ENCODE measurements around the gene CDC16. TPM values are rescaled to one million over a fixed set of nuclear protein-coding genes. Genes with fewer than 3 reads are reported as not detected.

The CDC16 gene
- total and polyA plus RNA-seq, 9 of the 15 experiments (the other 6 are each of a cell fraction or from before 2014, with no cell fraction given), result 23.2 to 102 (median 51.6) TPM

- TF ChIP-seq MEF2A (IDR thresholded peaks at IDR 0.05; ENCODE audit: control insufficient read depth, low read depth, low read length) (no peak), CHD4 (IDR thresholded peaks at IDR 0.05; ENCODE audit: insufficient read depth, insufficient replicate concordance, low read depth, low read length, poor library complexity, severe bottlenecking) (no peak), ETV5 (CRISPR knock-in tag; IDR thresholded peaks at IDR 0.05; ENCODE audit: low read depth) (peak; percentile 92), TARDBP (IDR thresholded peaks at IDR 0.05) (no peak), ZNF561 (CRISPR knock-in tag; conservative IDR thresholded peaks at IDR 0.05) (no peak), PTTG1 (tag; IDR thresholded peaks at IDR 0.05; ENCODE audit: low read depth) (no peak), HINFP (tag; conservative IDR thresholded peaks at IDR 0.05; ENCODE audit: low read depth) (no peak), CREBBP (IDR thresholded peaks at IDR 0.05; ENCODE audit: low read depth, low read length) (no peak), KHSRP (IDR thresholded peaks at IDR 0.05) (no peak), HDAC3 (IDR thresholded peaks at IDR 0.05; ENCODE audit: borderline replicate concordance, partially characterized antibody) (no peak), ILF3 (IDR thresholded peaks at IDR 0.05; ENCODE audit: borderline replicate concordance) (no peak), ARHGAP35 (IDR thresholded peaks at IDR 0.05; ENCODE audit: partially characterized antibody) (peak; percentile 90), KDM1A (IDR thresholded peaks at IDR 0.05) (no peak), CREM (IDR thresholded peaks at IDR 0.05; ENCODE audit: low read depth) (peak; percentile 9; the same call in 1 of the 2 replicates), FOXK1 (CRISPR knock-in tag; IDR thresholded peaks at IDR 0.05; ENCODE audit: borderline replicate concordance) (no peak), CCAR2 (IDR thresholded peaks at IDR 0.05; ENCODE audit: low read depth, low read length) (no peak), RCOR1 (IDR thresholded peaks at IDR 0.05; ENCODE audit: borderline replicate concordance in 1 of 2, low read depth in 2 of 2, low read length in 2 of 2) (peak in 1 of 2 experiments; percentile 79; a peak in 3 of 4 replicates), SMAD2 (IDR thresholded peaks at IDR 0.05; ENCODE audit: low read depth, low read length) (no peak), CTBP1 (IDR thresholded peaks at IDR 0.05; ENCODE audit: borderline replicate concordance) (peak; percentile 77), EP300 (IDR thresholded peaks at IDR 0.05; ENCODE audit: low read length) (peak; percentile 42)
- TF ChIP-seq, protein P1, sequence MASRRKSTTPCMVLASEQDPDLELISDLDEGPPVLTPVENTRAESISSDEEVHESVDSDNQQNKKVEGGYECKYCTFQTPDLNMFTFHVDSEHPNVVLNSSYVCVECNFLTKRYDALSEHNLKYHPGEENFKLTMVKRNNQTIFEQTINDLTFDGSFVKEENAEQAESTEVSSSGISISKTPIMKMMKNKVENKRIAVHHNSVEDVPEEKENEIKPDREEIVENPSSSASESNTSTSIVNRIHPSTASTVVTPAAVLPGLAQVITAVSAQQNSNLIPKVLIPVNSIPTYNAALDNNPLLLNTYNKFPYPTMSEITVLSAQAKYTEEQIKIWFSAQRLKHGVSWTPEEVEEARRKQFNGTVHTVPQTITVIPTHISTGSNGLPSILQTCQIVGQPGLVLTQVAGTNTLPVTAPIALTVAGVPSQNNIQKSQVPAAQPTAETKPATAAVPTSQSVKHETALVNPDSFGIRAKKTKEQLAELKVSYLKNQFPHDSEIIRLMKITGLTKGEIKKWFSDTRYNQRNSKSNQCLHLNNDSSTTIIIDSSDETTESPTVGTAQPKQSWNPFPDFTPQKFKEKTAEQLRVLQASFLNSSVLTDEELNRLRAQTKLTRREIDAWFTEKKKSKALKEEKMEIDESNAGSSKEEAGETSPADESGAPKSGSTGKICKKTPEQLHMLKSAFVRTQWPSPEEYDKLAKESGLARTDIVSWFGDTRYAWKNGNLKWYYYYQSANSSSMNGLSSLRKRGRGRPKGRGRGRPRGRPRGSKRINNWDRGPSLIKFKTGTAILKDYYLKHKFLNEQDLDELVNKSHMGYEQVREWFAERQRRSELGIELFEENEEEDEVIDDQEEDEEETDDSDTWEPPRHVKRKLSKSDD (conservative IDR thresholded peaks at IDR 0.05; ENCODE audit: low read length), result no peak
- TF ChIP-seq, protein P2, sequence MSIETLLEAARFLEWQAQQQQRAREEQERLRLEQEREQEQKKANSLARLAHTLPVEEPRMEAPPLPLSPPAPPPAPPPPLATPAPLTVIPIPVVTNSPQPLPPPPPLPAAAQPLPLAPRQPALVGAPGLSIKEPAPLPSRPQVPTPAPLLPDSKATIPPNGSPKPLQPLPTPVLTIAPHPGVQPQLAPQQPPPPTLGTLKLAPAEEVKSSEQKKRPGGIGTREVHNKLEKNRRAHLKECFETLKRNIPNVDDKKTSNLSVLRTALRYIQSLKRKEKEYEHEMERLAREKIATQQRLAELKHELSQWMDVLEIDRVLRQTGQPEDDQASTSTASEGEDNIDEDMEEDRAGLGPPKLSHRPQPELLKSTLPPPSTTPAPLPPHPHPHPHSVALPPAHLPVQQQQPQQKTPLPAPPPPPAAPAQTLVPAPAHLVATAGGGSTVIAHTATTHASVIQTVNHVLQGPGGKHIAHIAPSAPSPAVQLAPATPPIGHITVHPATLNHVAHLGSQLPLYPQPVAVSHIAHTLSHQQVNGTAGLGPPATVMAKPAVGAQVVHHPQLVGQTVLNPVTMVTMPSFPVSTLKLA (conservative IDR thresholded peaks at IDR 0.05), result 0 out of 4 replicates have a peak, but pooled peaks of 1 of the 2 experiments have one; percentile 6
- TF ChIP-seq, protein P3, sequence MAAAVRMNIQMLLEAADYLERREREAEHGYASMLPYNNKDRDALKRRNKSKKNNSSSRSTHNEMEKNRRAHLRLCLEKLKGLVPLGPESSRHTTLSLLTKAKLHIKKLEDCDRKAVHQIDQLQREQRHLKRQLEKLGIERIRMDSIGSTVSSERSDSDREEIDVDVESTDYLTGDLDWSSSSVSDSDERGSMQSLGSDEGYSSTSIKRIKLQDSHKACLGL (CRISPR knock-in tag; IDR thresholded peaks at IDR 0.05; ENCODE audit: borderline replicate concordance, poor library complexity, severe bottlenecking), result no peak
Observed at GRCh38 chr13:114281351-114282040, 46.8 kb downstream of the CDC16 start, which contains the start of gene UPF3A (continued).
